ENCODE results near the gene TRMT112.
A peak's percentile ranks its signal among the peaks of the same experiment; 100 is the strongest.

The TRMT112 gene

GRCh38 chr11:64341429-64341828 is 24.1 kb upstream of the TRMT112 start:
- no peaks in the 10 kb centered on the region for H3K27me3 ChIP-seq (ENCODE audit: insufficient read depth, poor library complexity, severe bottlenecking)
- H3K4me3 ChIP-seq (ENCODE audit: severe bottlenecking): no peak overlapping the region
- no peaks in the 10 kb centered on the region for H3K9me3 ChIP-seq (ENCODE audit: severe bottlenecking)
- ATAC-seq (ENCODE audit: low read depth): no peak
- H3K36me3 ChIP-seq (ENCODE audit: low read depth): no peaks in the 10 kb centered on the region
- peak; percentile 48 for DNase-seq (ENCODE audit: low spot score)
- peak overlapping the region; percentile 50 for H3K27ac ChIP-seq (ENCODE audit: poor library complexity, severe bottlenecking)
- H3K4me1 ChIP-seq (ENCODE audit: insufficient read depth, poor library complexity, severe bottlenecking): no peaks in the 10 kb centered on the region
- no peak for TF ChIP-seq CTCF (IDR thresholded peaks at IDR 0.05; ENCODE audit: poor library complexity, severe bottlenecking)

GRCh38 chr11:64340671-64341335 is 23.4 kb upstream of the TRMT112 start:
- no peak for ATAC-seq (ENCODE audit: low read depth)
- TF ChIP-seq CTCF (IDR thresholded peaks at IDR 0.05; ENCODE audit: poor library complexity, severe bottlenecking): no peak
- Histone ChIP-seq H3K36me3 (ENCODE audit: low read depth) (no peaks in the 10 kb centered on the region), H3K4me1 (ENCODE audit: insufficient read depth, poor library complexity, severe bottlenecking) (no peaks in the 10 kb centered on the region), H3K27me3 (ENCODE audit: insufficient read depth, poor library complexity, severe bottlenecking) (no peaks in the 10 kb centered on the region), H3K4me3 (ENCODE audit: severe bottlenecking) (no peak overlapping the region), H3K9me3 (ENCODE audit: severe bottlenecking) (no peaks in the 10 kb centered on the region), H3K27ac (ENCODE audit: poor library complexity, severe bottlenecking) (no peak overlapping the region)
- peak; percentile 64 for DNase-seq (ENCODE audit: low spot score)

GRCh38 chr11:64339754-64340408 is 22.5 kb upstream of the TRMT112 start, which contains the start of gene CCDC88B:
CCDC88B (plus strand) TSS chr11:64340204; CDS start chr11:64340267, 63 bp downstream.
- H3K36me3 ChIP-seq (ENCODE audit: low read depth): no peaks in the 10 kb centered on the region
- peaks cover 6% of the 10 kb centered on the region for H3K4me1 ChIP-seq (ENCODE audit: insufficient read depth, poor library complexity, severe bottlenecking)
- DNase-seq (ENCODE audit: low spot score) (peak; percentile 58), ATAC-seq (ENCODE audit: low read depth) (no peak)
- no peaks in the 10 kb centered on the region for H3K9me3 ChIP-seq (ENCODE audit: severe bottlenecking)
- H3K4me3 ChIP-seq (ENCODE audit: severe bottlenecking): no peak within 1 kb of the TSS
- no peaks in the 10 kb centered on the region for H3K27me3 ChIP-seq (ENCODE audit: insufficient read depth, poor library complexity, severe bottlenecking)
- H3K27ac ChIP-seq (ENCODE audit: poor library complexity, severe bottlenecking): no peak within 1 kb of the TSS
- TF ChIP-seq CTCF (IDR thresholded peaks at IDR 0.05; ENCODE audit: poor library complexity, severe bottlenecking): no peak

- peaks cover 6% of the 10 kb centered on the region for H3K4me1 ChIP-seq (ENCODE audit: insufficient read depth, poor library complexity, severe bottlenecking)
- no peak for TF ChIP-seq CTCF (IDR thresholded peaks at IDR 0.05; ENCODE audit: poor library complexity, severe bottlenecking)
- DNase-seq (ENCODE audit: low spot score): no peak
- H3K9me3 ChIP-seq (ENCODE audit: severe bottlenecking): no peaks in the 10 kb centered on the region
- H3K4me3 ChIP-seq (ENCODE audit: severe bottlenecking): no peak overlapping the region
- H3K27ac ChIP-seq (ENCODE audit: poor library complexity, severe bottlenecking): no peak overlapping the region
- no peak for ATAC-seq (ENCODE audit: low read depth)
- no peaks in the 10 kb centered on the region for H3K36me3 ChIP-seq (ENCODE audit: low read depth)
- no peaks in the 10 kb centered on the region for H3K27me3 ChIP-seq (ENCODE audit: insufficient read depth, poor library complexity, severe bottlenecking)
Measured at GRCh38 chr11:64339286-64339685, 21.9 kb upstream of the TRMT112 start.

GRCh38 chr11:64338716-64339115 is 21.4 kb upstream of the TRMT112 start:
- no peaks in the 10 kb centered on the region for H3K36me3 ChIP-seq (ENCODE audit: low read depth)
- H3K27me3 ChIP-seq (ENCODE audit: insufficient read depth, poor library complexity, severe bottlenecking): no peaks in the 10 kb centered on the region
- DNase-seq (ENCODE audit: low spot score): no peak
- peaks cover 6% of the 10 kb centered on the region for H3K4me1 ChIP-seq (ENCODE audit: insufficient read depth, poor library complexity, severe bottlenecking)
- no peak for ATAC-seq (ENCODE audit: low read depth)
- TF ChIP-seq CTCF (IDR thresholded peaks at IDR 0.05; ENCODE audit: poor library complexity, severe bottlenecking): no peak
- no peaks in the 10 kb centered on the region for H3K9me3 ChIP-seq (ENCODE audit: severe bottlenecking)
- H3K4me3 ChIP-seq (ENCODE audit: severe bottlenecking): no peak overlapping the region
- H3K27ac ChIP-seq (ENCODE audit: poor library complexity, severe bottlenecking): no peak overlapping the region
